Gastrocnemius medialis (tissue), 4 donors: ENCODE data around the gene TGFBR1.

Experiments used
- CTCF ChIP-seq, 5 experiments: fragments of 450-650 bp in 3 of 5; fragments of 200-600 bp in 2 of 5; sonication (generic) in 2 of 5; IDR thresholded peaks in 4 of 5; conservative IDR thresholded peaks in 1 of 5; 1 replicate in 4 of 5; 2 replicates in 1 of 5; pipeline ENCODE4 v1.5.1; 2016 to 2019; ENCODE audit warnings: antibody characterized with exemption in 5 of 5, mild to moderate bottlenecking in 3 of 5, moderate library complexity in 3 of 5
- POLR2A ChIP-seq, 2 donors: fragments of 450-650 bp; IDR thresholded peaks; one replicate each; pipeline ENCODE4 v1.6.1; 2017; ENCODE audit warnings: antibody characterized with exemption in 2 of 2, mild to moderate bottlenecking in 2 of 2, moderate library complexity in 2 of 2

- no peak for TF ChIP-seq CTCF (IDR thresholded peaks at IDR 0.05 in 4 of 5, conservative IDR thresholded peaks at IDR 0.05 in 1 of 5)
- no peak for TF ChIP-seq POLR2A (IDR thresholded peaks at IDR 0.05)
These were observed 95.1 kb downstream of the TGFBR1 start for GRCh38 chr9:99199938-99200539.
